CD4-positive, CD25-positive, alpha-beta regulatory T cell (primary cell): ENCODE data around the gene RSPH10B2. TPM values are rescaled to one million over a fixed set of nuclear protein-coding genes. Genes with fewer than 3 reads are reported as not detected.
"Not testable (repeated sequence)": the region's sequence is repeated elsewhere in the genome, so short reads cannot be mapped to it uniquely, and the experiment has no call there.

Experiments used
- ATAC-seq, 2 donors: fragments of 150-1000 bp; cut with Tn5 transposase; one replicate each; pipeline ENCODE4 v1.10.0; 2021; ENCODE audit warnings: low read depth in 2 of 2, moderate number of reproducible peaks in 2 of 2, moderate library complexity in 1 of 2
- DNase-seq, 3 donors: peaks; one replicate each; pipeline versions ENCODE4 v3.0.0 to v3.0.0-alpha.2; 2012 to 2022; ENCODE audit warnings: mixed read lengths in 1 of 3
- H3K27ac ChIP-seq: one replicate; pipeline ENCODE4 v1.7.0; 2013; ENCODE audit warnings: mild to moderate bottlenecking, low read length; ENCODE audit not compliant: insufficient read depth, poor library complexity, severe bottlenecking
- H3K27me3 ChIP-seq: one replicate; pipeline ENCODE4 v1.7.0; 2013; ENCODE audit warnings: low read length; ENCODE audit not compliant: control insufficient read depth, insufficient read depth
- H3K36me3 ChIP-seq: one replicate; pipeline ENCODE4 v1.7.0; 2013; ENCODE audit warnings: mild to moderate bottlenecking, low read length, moderate library complexity; ENCODE audit not compliant: control insufficient read depth, insufficient read depth
- H3K4me1 ChIP-seq: 2 replicates; pipeline ENCODE4 v1.7.0; 2013; ENCODE audit warnings: mild to moderate bottlenecking, low read length; ENCODE audit not compliant: insufficient read depth, control insufficient read depth, poor library complexity, severe bottlenecking
- H3K4me3 ChIP-seq: one replicate; pipeline ENCODE4 v1.7.0; 2013; ENCODE audit warnings: low read depth, mild to moderate bottlenecking, low read length, moderate library complexity
- H3K9me3 ChIP-seq, 2 experiments: 1 replicate in 1 of 2; 2 replicates in 1 of 2; pipeline ENCODE4 v1.7.0; 2013; ENCODE audit warnings: low read length in 2 of 2, mild to moderate bottlenecking in 1 of 2, moderate library complexity in 1 of 2; ENCODE audit not compliant: control insufficient read depth in 2 of 2
- H3K27ac Mint-ChIP-seq, 3 donors: one replicate each; pipeline ENCODE4 v1.8.0; 2020 to 2022; ENCODE audit warnings: mild to moderate bottlenecking in 3 of 3, mixed read lengths in 3 of 3, moderate library complexity in 2 of 3
- H3K27me3 Mint-ChIP-seq: one replicate; pipeline ENCODE4 v1.8.0; 2022; ENCODE audit warnings: mild to moderate bottlenecking, mixed read lengths
- H3K36me3 Mint-ChIP-seq: one replicate; pipeline ENCODE4 v1.8.0; 2020; ENCODE audit warnings: mixed read lengths
- H3K4me1 Mint-ChIP-seq, 4 donors: one replicate each; pipeline ENCODE4 v1.8.0; 2020 to 2022; ENCODE audit warnings: mixed read lengths in 4 of 4, mild to moderate bottlenecking in 1 of 4
- H3K4me3 Mint-ChIP-seq, 4 donors: one replicate each; pipeline ENCODE4 v1.8.0; 2020 to 2022; ENCODE audit warnings: mild to moderate bottlenecking in 4 of 4, mixed read lengths in 4 of 4, moderate library complexity in 3 of 4
- H3K9me3 Mint-ChIP-seq, 7 donors: one replicate each; pipeline ENCODE4 v1.8.0; 2020 to 2022; ENCODE audit warnings: mixed read lengths in 7 of 7, mild to moderate bottlenecking in 3 of 7, moderate library complexity in 2 of 7
- polyA plus RNA-seq, 4 donors: library from polyadenylated mRNA; unstranded; fragments of 300-500 nt; fragmentation: Illumina TruSeq; gene quantifications; one replicate each; pipeline ENCODE4 v1.2.3, GENCODE V29; 2021
- total RNA-seq: library from RNA; stranded (reverse); gene quantifications from one replicate; pipeline ENCODE4 v1.2.3, GENCODE V29; 2022

Gene RSPH10B2
- total and polyA plus RNA-seq, 5 donors from 2014 or later, result 0.39 TPM; not detected in 4

DNA sequence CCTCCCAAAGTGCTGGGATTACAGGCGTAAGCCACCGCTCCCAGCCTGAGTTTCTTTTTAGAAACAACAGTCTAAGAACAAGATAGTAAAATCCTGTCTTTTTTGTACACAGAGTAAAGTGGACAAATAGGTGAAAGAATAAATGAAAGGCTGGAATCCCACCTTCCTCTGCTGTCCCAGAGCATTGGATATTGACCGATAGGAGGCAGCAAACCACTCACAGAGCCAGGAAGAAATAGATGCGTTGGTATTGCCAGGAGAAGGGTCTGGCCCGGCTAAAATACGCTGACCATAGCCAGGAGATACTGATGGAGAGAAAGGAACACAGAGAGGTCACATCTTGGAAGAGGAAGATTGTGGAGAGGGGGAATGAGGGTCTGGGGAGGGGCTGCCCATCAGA is 35.8 kb upstream of the RSPH10B2 start:
- H3K27ac Mint-ChIP-seq, result no peak overlapping the region
- peaks cover 0 to 1% (median 0%) of the 10 kb centered on the region in 7 donors for H3K9me3 Mint-ChIP-seq
- H3K27me3 ChIP-seq, result no peaks in the 10 kb centered on the region
- no peak overlapping the region for H3K27ac ChIP-seq
- H3K27me3 Mint-ChIP-seq, result peaks cover 32% of the 10 kb centered on the region
- ATAC-seq (no peak), DNase-seq (no peak)
- H3K4me1 ChIP-seq, result no peaks in the 10 kb centered on the region
- H3K36me3 Mint-ChIP-seq, result no peaks in the 10 kb centered on the region
- H3K36me3 ChIP-seq, result no peaks in the 10 kb centered on the region
- H3K9me3 ChIP-seq, result no peaks in the 10 kb centered on the region
- H3K4me3 Mint-ChIP-seq, result no peak overlapping the region
- no peak overlapping the region for H3K4me3 ChIP-seq
- H3K4me1 Mint-ChIP-seq, result peaks cover 0 to 6% (median 0%) of the 10 kb centered on the region in 4 donors

DNA sequence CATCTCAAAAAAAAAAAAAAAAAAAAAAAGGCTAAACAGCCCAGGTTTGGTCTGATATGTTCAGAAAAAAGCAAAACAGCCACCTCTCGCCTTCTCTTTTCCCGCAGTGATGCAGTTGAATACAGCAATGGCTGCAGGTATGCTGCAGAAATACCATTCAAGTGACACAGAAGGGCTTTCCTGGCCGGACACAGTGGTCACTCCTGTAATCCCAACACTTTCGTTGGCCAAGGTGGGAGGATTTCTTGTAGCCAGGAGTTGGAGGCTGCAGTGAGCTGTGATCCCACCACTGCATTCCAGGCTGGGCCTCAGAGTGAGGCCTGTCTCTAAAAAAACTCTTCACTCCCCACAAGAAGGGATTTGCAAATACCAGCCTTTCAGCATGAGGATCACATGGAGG is 29.6 kb upstream of the RSPH10B2 start:
- H3K27me3 Mint-ChIP-seq, result peaks cover 13% of the 10 kb centered on the region
- H3K4me3 ChIP-seq, H3K36me3 ChIP-seq, ATAC-seq, H3K27ac Mint-ChIP-seq, H3K9me3 ChIP-seq, H3K27ac ChIP-seq, H3K4me1 Mint-ChIP-seq, H3K36me3 Mint-ChIP-seq, H3K9me3 Mint-ChIP-seq, H3K27me3 ChIP-seq, H3K4me1 ChIP-seq, DNase-seq, H3K4me3 Mint-ChIP-seq: not testable (repeated sequence)

DNA sequence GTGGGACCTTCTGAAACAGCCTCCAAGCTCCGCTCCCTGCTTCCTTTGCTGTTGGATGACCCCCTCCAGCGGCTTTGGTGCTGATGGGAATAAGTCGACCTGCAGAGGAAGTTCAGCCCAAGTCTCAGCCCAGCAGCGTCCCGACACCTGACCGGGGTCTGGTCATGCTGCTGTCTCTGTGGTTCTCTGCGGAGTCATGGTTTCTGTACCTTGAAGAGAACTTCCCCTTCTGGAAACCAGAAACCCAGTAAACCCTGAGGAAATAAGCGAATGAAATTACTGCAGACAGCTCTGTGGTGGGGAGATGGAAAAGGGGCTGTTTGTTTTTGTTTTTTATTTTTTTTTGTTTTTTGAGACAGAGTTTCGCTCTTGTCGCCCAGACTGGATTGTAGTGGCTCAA is 28.9 kb upstream of the RSPH10B2 start:
- Histone ChIP-seq H3K36me3 (no peaks in the 10 kb centered on the region), H3K4me1 (peaks cover 5% of the 10 kb centered on the region), H3K4me3 (no peak overlapping the region), H3K27me3 (no peaks in the 10 kb centered on the region), H3K27ac (no peak overlapping the region), H3K9me3 (no peaks in the 10 kb centered on the region)
- H3K36me3 Mint-ChIP-seq, result peaks cover 3% of the 10 kb centered on the region
- peaks cover 16% of the 10 kb centered on the region for H3K27me3 Mint-ChIP-seq
- H3K9me3 Mint-ChIP-seq, result peaks cover 0 to 4% (median 1%) of the 10 kb centered on the region in 7 donors
- H3K4me1 Mint-ChIP-seq, result peaks cover 3 to 9% (median 6%) of the 10 kb centered on the region in 4 donors
- peak overlapping the region in 1 of 4 donors; percentile 9 for H3K4me3 Mint-ChIP-seq
- no peak for ATAC-seq
- no peak overlapping the region for H3K27ac Mint-ChIP-seq
- no peak for DNase-seq

DNA sequence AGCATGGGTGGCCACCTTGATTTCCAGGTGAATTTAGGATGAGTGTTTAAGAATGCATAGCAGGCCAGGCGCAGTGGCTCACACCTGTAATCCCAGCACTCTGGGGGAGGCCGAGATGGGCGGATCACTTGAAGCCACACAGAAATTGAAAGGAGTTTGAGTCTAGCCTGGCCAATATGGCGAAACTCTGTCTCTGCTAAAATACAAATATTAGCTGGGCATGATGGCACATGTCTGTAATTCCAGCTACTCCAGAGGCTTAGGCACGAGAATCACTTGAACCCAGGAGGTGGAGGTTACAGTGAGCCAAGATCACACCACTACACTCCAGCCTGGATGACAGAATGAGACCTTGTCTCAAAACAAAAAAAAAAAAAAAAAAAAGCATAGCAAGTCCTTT is 27.6 kb upstream of the RSPH10B2 start:
- Mint-ChIP-seq H3K27me3 (peaks cover 13% of the 10 kb centered on the region), H3K4me1 (peaks cover 6 to 22% (median 13%) of the 10 kb centered on the region in 4 donors), H3K4me3 (peak overlapping the region in 1 of 4 donors; percentile 69)
- not testable (repeated sequence) for H3K36me3 ChIP-seq, H3K9me3 Mint-ChIP-seq, H3K27ac ChIP-seq, H3K27ac Mint-ChIP-seq, H3K27me3 ChIP-seq, H3K36me3 Mint-ChIP-seq, H3K9me3 ChIP-seq, ATAC-seq, DNase-seq, H3K4me3 ChIP-seq
- H3K4me1 ChIP-seq, result peaks cover 15% of the 10 kb centered on the region

DNA sequence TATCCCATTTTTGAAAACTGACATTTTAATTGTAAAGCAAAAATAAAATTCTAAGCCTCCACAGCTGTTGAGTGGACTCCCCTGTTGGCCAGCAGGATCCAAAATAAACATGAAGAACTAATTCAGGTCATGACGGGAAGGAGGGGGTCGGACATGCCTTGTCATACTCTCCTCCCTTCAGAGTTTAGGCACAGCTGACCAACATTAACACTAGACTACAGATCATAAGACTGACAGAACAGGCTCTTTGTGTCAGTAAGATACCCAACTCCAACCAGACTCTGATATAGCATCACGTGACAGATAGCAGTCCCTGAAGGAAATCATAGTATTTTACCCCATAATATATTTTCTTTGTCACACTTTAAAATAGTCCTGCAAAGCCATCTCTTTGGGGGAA is 26.2 kb upstream of the RSPH10B2 start:
- Mint-ChIP-seq H3K4me1 (peaks cover 9 to 29% (median 16%) of the 10 kb centered on the region in 4 donors), H3K36me3 (peaks cover 7% of the 10 kb centered on the region), H3K27ac (peak overlapping the region in 1 of 3 donors; percentile 16), H3K27me3 (peaks cover 9% of the 10 kb centered on the region), H3K9me3 (peaks cover 0 to 4% (median 1%) of the 10 kb centered on the region in 7 donors), H3K4me3 (peak overlapping the region in 1 of 4 donors; percentile 99)
- Histone ChIP-seq H3K9me3 (no peaks in the 10 kb centered on the region), H3K4me1 (peaks cover 15% of the 10 kb centered on the region), H3K36me3 (no peaks in the 10 kb centered on the region), H3K27me3 (no peaks in the 10 kb centered on the region), H3K4me3 (no peak overlapping the region), H3K27ac (no peak overlapping the region)
- DNase-seq (no peak), ATAC-seq (no peak)

DNA sequence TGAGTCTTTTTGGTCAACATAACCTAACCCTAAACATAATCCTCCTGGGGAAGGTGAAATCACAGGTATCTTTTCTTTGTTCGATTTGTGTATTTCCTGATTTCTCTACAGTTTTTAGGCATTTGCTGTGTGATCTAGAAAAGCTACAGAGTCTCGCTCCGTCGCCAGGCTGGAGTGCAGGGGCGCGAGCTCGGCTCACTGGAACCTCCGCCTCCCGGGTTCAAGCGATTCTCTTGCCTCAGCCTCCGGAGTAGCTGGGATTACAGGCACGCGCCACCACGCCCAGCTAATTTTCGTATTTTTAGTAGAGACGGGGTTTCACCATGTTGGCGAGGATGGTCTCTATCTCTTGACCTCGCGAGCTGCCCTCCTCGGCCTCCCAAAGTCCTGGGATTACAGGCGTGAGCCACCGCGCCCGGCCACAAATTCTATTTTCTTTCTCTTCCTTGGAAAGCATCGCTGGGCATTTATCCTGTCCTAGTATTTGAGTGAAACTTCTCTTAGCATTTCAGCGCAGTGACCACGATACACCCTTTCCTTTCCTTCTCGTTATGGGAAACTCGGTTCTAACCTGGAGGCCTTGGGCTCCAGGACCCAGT is 24.9 kb upstream of the RSPH10B2 start:
- peak overlapping the region; percentile 57 for H3K4me3 ChIP-seq
- DNase-seq, H3K9me3 ChIP-seq, H3K27me3 Mint-ChIP-seq, H3K36me3 ChIP-seq, ATAC-seq, H3K9me3 Mint-ChIP-seq, H3K27me3 ChIP-seq: not testable (repeated sequence)
- peaks cover 15% of the 10 kb centered on the region for H3K4me1 ChIP-seq
- peak overlapping the region; percentile 78 for H3K27ac ChIP-seq
- Mint-ChIP-seq H3K36me3 (peaks cover 15% of the 10 kb centered on the region), H3K4me3 (peak overlapping the region; percentile 94 to 99 (median 94)), H3K27ac (peak overlapping the region; percentile 71 to 95 (median 93)), H3K4me1 (peaks cover 9 to 38% (median 23%) of the 10 kb centered on the region in 4 donors)

DNA sequence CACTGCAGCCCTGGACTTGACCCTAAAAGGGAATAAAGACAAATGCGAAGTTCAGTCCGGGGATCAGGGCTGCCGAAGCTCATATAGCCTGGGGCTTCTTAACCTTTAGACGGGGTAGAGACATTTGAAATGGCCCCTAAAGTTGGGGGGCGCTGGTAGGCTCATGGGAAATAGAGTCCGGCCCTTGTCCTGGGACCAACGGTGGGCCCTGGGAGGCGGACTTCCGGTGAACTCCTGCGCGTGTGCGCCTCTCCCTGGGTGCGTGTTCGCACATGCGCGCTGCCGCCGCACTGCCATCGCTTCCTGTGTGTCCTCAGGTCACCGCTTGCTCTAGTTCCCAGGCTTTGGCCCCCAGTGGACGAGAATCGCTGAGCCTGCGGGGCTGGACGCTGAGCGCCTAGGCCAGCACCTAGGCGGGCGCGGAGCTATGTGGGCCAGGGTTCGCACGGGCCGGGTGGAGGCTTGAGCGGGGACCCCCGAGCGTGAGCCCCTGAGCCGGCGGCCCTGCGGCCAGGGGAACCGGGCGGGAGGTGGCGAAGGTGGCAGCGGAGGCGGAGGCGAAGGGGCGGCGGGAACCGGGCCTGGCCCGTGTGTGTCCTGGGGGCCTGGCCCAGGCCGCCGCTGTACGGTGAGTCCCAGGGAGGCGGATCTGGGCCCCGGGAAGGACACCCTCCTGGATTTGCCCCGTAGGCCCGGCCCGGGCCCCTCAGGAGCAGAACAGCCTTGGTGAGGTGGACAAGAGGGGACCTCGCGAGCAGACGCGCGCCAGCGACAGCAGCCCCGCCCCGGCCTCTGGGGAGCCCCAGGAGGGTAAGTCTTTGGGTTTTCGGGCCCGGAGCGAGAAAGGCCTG is 24.2 kb upstream of the RSPH10B2 start:
- no peaks in the 10 kb centered on the region for H3K9me3 ChIP-seq
- H3K36me3 ChIP-seq, result peaks cover 8% of the 10 kb centered on the region
- peak overlapping the region; percentile 94 to 99 (median 94) for H3K4me3 Mint-ChIP-seq
- H3K27ac ChIP-seq, result peak overlapping the region; percentile 78
- peaks cover 15% of the 10 kb centered on the region for H3K4me1 ChIP-seq
- no peaks in the 10 kb centered on the region for H3K27me3 ChIP-seq
- peaks cover 9 to 41% (median 26%) of the 10 kb centered on the region in 4 donors for H3K4me1 Mint-ChIP-seq
- peaks cover 9% of the 10 kb centered on the region for H3K27me3 Mint-ChIP-seq
- peaks cover 0 to 4% (median 1%) of the 10 kb centered on the region in 7 donors for H3K9me3 Mint-ChIP-seq
- peak overlapping the region; percentile 71 to 95 (median 93) for H3K27ac Mint-ChIP-seq
- peaks cover 15% of the 10 kb centered on the region for H3K36me3 Mint-ChIP-seq
- ATAC-seq, result peak; percentile 92 to 95
- peak overlapping the region; percentile 76 for H3K4me3 ChIP-seq
- peak; percentile 66 to 90 (median 74) for DNase-seq
